Measurements from ENCODE around the gene CISD2.
"Not testable (repeated sequence)": the region's sequence is repeated elsewhere in the genome, so short reads cannot be mapped to it uniquely, and the experiment has no call there.

Gene CISD2

DNA sequence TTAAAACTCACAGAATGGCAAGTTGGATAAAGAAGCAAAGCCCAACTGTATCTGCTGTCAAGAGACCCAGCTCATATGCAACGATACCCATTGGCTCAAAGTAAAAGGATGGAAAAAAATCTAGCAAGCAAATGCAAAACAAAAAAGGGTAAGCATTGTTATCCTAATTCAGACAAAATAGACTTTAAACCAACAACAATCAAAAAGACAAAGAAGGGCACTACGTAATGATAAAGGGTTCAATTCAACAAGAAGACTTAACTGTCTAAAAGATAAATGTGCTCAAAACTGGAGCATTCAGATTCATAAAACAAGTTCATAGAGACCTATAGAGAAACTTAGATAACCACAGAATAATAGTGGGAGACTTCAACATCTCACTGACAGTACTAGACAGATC, 69.3 kb downstream of the CISD2 start:
- not testable (repeated sequence) for DNase-seq

Measured in NCI-H2171 treated with DMSO at 0.1 percent for 48 hours (cell line).